Dendritic cell treated with granulocyte-macrophage colony-stimulating factor and Interleukin-4, amounts not matched to agents 40 ng/mL and 50 ng/mL, for 4 days (primary cell): ENCODE results near the gene HEG1.
"Not testable (repeated sequence)": the region's sequence is repeated elsewhere in the genome, so short reads cannot be mapped to it uniquely, and the experiment has no call there.

Source experiments
- H3K27ac Mint-ChIP-seq: one replicate; pipeline ENCODE4 v1.8.0; 2022; ENCODE audit warnings: mild to moderate bottlenecking, mixed read lengths
- H3K27me3 Mint-ChIP-seq: one replicate; pipeline ENCODE4 v1.8.0; 2022; ENCODE audit warnings: mild to moderate bottlenecking, mixed read lengths
- H3K36me3 Mint-ChIP-seq: one replicate; pipeline ENCODE4 v1.8.0; 2022; ENCODE audit warnings: low read depth, mixed read lengths
- H3K4me1 Mint-ChIP-seq: one replicate; pipeline ENCODE4 v1.8.0; 2022; ENCODE audit warnings: low read depth, mixed read lengths
- H3K4me3 Mint-ChIP-seq: one replicate; pipeline ENCODE4 v1.8.0; 2022; ENCODE audit warnings: mild to moderate bottlenecking, moderate library complexity, mixed read lengths
- H3K9me3 Mint-ChIP-seq: one replicate; pipeline ENCODE4 v1.8.0; 2022; ENCODE audit warnings: mixed read lengths
- intact Hi-C: fragments of 100-400 bp; cut with micrococcal nuclease; formaldehyde crosslinking; loops from one replicate; pipeline ENCODE4 v1.15.0; 2022

The HEG1 gene, protein sequence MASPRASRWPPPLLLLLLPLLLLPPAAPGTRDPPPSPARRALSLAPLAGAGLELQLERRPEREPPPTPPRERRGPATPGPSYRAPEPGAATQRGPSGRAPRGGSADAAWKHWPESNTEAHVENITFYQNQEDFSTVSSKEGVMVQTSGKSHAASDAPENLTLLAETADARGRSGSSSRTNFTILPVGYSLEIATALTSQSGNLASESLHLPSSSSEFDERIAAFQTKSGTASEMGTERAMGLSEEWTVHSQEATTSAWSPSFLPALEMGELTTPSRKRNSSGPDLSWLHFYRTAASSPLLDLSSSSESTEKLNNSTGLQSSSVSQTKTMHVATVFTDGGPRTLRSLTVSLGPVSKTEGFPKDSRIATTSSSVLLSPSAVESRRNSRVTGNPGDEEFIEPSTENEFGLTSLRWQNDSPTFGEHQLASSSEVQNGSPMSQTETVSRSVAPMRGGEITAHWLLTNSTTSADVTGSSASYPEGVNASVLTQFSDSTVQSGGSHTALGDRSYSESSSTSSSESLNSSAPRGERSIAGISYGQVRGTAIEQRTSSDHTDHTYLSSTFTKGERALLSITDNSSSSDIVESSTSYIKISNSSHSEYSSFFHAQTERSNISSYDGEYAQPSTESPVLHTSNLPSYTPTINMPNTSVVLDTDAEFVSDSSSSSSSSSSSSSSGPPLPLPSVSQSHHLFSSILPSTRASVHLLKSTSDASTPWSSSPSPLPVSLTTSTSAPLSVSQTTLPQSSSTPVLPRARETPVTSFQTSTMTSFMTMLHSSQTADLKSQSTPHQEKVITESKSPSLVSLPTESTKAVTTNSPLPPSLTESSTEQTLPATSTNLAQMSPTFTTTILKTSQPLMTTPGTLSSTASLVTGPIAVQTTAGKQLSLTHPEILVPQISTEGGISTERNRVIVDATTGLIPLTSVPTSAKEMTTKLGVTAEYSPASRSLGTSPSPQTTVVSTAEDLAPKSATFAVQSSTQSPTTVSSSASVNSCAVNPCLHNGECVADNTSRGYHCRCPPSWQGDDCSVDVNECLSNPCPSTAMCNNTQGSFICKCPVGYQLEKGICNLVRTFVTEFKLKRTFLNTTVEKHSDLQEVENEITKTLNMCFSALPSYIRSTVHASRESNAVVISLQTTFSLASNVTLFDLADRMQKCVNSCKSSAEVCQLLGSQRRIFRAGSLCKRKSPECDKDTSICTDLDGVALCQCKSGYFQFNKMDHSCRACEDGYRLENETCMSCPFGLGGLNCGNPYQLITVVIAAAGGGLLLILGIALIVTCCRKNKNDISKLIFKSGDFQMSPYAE (N-terminal part only)

DNA sequence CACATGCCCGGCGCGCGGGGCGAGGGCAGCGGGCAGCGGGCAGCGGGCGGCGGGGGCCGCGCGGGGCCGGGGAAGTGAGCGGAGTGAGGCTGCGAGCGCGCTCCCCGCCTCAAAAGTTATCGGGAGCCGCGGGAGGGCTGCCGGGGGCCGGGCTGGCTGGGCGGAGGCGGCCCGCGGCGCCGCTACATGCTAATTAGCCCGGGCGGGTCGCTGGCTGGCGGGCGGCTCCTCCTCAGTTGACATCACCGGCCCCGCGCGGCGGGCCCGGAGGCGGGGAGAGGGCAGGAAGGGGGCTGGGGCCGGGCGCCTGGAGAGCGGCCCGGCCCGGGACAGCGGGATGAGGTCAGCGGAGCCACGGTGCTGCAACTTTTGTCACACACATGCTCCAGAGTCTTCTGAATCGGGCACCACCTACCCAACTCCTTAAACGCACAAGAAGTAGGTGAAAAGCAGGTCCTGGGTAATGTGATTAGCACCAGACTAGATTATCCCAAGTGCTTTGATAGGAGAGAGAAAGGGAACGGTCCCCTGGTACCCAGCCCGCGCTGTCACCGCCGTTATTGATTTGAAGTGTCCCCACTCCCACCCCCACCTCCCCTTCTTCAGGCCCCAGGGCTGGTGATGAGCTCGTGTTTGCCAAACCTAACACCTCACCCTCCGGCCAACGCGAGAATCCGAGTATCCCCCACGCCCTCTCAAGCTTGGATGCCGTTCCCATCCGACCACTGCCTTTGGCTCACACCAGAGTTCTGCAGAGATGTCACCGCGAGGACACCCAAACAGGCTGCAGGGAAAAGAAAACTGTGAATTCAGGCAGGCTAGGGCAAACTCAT is at the start of gene HEG1:
Gene HEG1, minus strand, starts transcription at position 85 of the 833 bp plus-strand sequence. CDS start 107 bp downstream, outside the sequence.
- peak within 1 kb of the TSS; percentile 68 for H3K27ac Mint-ChIP-seq
- intact Hi-C loops = loop anchor here (5.0 kb wide), 1 partner anchor 91 kb away; no protein-coding TSS in a partner anchor
- peaks cover 5% of the 10 kb centered on the region for H3K36me3 Mint-ChIP-seq
- H3K4me1 Mint-ChIP-seq = peaks cover 43% of the 10 kb centered on the region
- H3K4me3 Mint-ChIP-seq = peak within 1 kb of the TSS; percentile 82
- H3K9me3 Mint-ChIP-seq = no peaks in the 10 kb centered on the region
- H3K27me3 Mint-ChIP-seq = peaks cover 51% of the 10 kb centered on the region

DNA sequence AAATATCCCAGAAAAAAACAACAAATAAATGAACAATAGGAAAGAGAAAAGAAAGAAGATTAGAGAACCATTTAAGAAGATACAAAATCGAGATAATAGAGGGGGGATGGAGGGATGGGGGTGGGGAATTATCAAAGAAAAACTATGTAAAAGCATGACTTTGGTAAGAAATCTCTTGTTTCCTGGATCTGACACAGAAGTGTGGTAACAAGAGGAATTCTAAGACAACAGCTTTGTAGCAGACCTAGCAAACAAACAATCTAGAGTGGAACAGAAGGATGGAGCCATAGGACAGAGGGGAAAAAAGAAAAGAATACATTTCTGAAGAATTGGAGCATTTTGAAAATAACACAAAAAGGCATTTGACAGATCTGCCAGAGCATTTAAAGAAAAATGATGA is 49.3 kb upstream of the HEG1 start:
- intact Hi-C loops = no loop called here
- Mint-ChIP-seq H3K27me3 (peaks cover 7% of the 10 kb centered on the region), H3K36me3 (no peaks in the 10 kb centered on the region), H3K4me3 (no peak overlapping the region), H3K27ac (no peak overlapping the region), H3K9me3 (peaks cover 14% of the 10 kb centered on the region), H3K4me1 (peaks cover 22% of the 10 kb centered on the region)

DNA sequence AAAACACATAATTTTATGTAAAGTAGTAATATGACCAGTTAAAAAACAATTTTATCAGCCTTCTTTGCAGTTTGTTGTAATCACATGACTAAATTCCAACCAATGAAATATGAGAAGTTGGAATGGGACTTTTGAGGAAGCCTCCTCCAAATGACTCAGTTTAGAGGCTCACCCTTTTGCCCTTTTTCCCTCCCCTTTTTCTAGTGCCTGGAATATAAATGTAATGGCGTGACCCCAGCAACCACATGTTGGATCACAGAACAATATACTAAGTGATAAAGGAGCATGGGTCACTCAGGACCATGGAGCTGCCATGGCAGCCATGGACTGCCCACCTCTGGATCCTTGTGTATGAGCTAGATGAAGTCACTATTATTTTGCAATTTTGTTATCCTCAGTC is 48.8 kb upstream of the HEG1 start:
- Mint-ChIP-seq H3K4me3 (no peak overlapping the region), H3K9me3 (peaks cover 19% of the 10 kb centered on the region), H3K4me1 (peaks cover 22% of the 10 kb centered on the region), H3K36me3 (no peaks in the 10 kb centered on the region), H3K27me3 (peaks cover 7% of the 10 kb centered on the region), H3K27ac (no peak overlapping the region)
- intact Hi-C loops = no loop called here

DNA sequence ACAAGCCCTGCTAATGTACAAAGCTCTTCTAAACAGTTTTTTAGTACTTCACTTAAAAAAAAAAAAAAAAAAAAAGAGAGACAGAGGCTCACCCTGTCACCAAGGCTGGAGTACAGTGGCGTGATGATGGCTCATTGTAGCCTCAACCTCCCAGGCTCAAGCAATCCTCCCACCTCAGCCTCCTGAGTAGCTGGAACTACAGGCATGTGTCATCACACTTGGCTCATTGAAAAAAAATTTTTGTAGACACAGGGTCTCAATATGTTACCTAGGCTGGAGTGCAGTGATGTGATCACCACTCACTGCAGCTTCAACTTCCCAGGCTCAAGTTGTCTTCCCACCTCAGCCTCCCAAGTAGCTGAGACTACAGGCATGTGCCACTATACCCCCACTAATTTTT is 47.6 kb upstream of the HEG1 start:
- Mint-ChIP-seq H3K9me3 (peaks cover 21% of the 10 kb centered on the region), H3K27me3 (peaks cover 7% of the 10 kb centered on the region), H3K4me1 (peaks cover 25% of the 10 kb centered on the region), H3K27ac (no peak overlapping the region), H3K36me3 (no peaks in the 10 kb centered on the region), H3K4me3 (no peak overlapping the region)
- intact Hi-C loops = no loop called here

DNA sequence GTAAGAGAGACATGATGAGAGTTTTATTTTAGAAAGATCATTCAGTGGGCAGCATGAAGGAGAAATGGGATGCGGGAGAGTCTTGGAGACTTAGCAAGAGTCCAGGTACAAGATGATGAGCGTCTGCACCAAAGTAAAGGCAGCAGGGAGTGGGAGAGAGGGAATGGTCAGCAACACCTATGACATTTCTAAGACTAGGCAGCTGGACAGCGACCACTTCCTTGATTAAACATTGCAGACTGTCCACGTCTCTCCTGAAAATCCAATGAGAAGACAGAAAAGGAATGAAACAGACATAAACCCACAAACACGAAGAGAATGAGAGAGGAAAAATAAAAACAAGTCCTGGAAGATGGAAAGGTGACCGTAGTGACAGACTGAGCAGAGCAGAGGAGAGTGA is 46.7 kb upstream of the HEG1 start:
- Mint-ChIP-seq H3K4me1 (peaks cover 16% of the 10 kb centered on the region), H3K9me3 (peaks cover 21% of the 10 kb centered on the region)

DNA sequence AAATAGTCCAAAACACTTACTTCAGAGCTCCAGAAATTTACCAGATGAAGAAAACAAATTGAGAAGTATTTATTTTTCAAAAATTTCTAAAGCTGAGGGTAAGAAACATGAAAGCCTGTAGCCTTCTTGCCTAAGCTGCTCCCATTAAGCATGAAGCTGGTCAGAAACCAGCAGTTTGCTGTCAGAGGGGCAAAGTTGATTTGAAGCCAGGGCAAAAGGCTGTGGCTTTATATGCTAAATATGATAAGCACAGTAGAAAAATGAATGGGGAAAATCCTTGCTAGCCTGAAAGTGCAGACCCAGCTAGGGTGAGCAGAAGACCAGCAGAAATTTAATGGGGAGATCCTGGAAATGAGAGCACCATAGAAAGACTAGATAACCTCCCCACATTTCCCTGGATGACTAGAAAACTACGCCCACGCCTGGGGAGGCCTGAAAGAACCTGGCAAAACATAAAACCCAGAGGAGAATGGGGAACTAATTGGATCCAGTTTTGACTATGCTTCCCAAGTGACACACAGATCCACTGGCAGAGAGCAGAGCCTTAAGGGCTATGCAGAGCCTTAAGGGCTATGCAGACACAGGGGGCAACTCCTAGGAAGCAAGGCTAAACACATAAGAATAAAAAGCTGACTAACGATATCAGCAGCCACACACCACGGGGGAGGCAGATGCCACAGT is 43.0 kb upstream of the HEG1 start:
- intact Hi-C loops = no loop called here
- Mint-ChIP-seq H3K27ac (no peak overlapping the region), H3K9me3 (peaks cover 9% of the 10 kb centered on the region), H3K4me3 (no peak overlapping the region), H3K4me1 (peaks cover 5% of the 10 kb centered on the region), H3K36me3 (no peaks in the 10 kb centered on the region), H3K27me3 (peaks cover 7% of the 10 kb centered on the region)

More for the DNA sequence above, 46.7 kb upstream of the HEG1 start:
- H3K4me3 Mint-ChIP-seq = no peak overlapping the region
- peak overlapping the region; percentile 0 for H3K27ac Mint-ChIP-seq
- H3K36me3 Mint-ChIP-seq = no peaks in the 10 kb centered on the region
- intact Hi-C loops = no loop called here
- peaks cover 7% of the 10 kb centered on the region for H3K27me3 Mint-ChIP-seq

DNA sequence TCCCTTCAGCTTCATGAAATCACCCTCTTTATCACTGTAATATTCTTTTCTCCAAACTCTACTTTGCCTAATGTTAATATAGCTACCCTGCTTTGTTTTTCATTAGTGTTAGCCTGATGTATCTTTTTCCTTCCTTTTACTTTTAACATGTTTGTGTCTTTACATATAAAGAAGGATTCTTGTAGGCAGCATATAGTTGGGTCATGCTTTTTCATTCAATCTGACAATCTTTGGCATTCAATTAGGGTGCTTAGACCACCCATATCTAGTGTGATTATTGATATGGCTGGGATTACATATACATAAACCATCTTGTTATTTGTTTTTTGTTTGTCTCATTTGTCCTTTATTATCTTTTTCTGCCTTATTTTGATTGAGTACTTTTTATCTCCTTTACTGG is 34.9 kb upstream of the HEG1 start:
- Mint-ChIP-seq H3K27me3 (no peaks in the 10 kb centered on the region), H3K4me3 (no peak overlapping the region), H3K27ac (no peak overlapping the region), H3K36me3 (no peaks in the 10 kb centered on the region), H3K9me3 (no peaks in the 10 kb centered on the region), H3K4me1 (peaks cover 7% of the 10 kb centered on the region)
- intact Hi-C loops = no loop called here

DNA sequence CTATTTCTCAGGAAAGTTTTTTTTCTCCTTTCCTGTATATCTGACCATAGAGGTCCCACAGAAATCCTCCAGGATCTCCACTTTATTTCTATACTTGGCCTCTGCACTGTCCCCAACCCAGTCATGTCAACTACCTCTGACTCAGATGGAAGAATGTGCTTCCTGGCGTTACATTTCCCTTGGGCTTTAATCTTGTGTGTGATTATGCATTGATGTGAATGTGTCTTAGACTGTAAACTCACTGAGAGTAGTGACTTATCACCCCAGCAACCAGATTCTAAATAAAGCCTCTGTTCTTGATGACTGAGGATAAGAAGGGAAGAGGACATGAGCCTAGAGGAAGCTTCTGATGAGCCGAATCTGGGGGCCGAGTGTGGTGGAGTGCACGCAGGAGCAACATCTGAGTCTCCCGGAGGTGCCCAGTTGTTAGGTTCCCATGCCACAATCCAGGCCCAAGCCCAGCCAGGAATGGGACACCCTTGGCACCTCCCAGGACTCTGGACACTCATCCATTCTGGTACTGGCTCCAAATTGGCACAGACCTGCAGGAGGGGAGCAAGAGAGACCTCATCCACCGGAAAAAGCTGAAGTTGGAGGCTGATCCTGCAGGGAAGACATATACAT is 32.1 kb upstream of the HEG1 start:
- H3K9me3 Mint-ChIP-seq = no peaks in the 10 kb centered on the region
- H3K27me3 Mint-ChIP-seq = peaks cover 11% of the 10 kb centered on the region
- no peak overlapping the region for H3K27ac Mint-ChIP-seq
- no peaks in the 10 kb centered on the region for H3K36me3 Mint-ChIP-seq
- H3K4me1 Mint-ChIP-seq = peaks cover 23% of the 10 kb centered on the region
- no peak overlapping the region for H3K4me3 Mint-ChIP-seq
- intact Hi-C loops = no loop called here

DNA sequence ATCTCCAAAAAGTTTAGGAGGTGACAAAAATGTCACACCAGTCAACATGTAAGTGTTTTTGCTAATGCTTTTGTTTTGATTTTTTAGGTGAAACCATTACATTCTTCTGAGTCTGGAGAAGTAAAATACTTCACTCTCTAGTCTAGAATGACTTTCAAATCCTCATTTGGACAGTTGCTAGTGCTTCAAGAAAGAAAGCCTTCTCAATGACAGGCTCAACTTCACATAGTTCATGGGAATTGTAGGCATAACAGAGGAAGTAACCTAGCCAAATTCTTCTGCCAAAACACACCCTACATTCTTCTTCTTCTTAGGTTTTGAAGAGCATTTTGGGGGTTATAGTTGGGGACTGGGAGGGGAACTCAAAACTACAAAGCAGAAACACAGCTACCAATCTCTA is 29.4 kb upstream of the HEG1 start:
- Mint-ChIP-seq H3K27ac (no peak overlapping the region), H3K9me3 (no peaks in the 10 kb centered on the region), H3K4me1 (peaks cover 23% of the 10 kb centered on the region)

DNA sequence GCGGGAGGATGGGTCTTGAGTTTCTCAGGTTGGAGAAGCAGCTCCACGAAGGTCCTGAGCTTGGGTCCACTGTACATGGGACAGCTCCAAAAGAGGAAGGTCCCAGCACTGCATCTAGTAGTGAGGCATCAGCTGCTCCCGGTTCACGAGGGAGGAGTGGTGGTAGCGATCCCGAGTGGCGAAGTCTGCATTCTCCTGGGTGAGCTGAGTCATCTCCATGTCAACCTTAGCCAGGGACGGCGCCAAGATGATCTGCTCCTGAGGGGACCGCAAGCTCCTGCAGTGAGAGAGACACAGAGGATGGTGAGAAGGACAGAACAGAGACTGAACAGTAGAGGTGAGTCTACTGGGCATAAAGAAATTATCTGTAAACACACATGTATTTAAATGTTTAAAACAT is 28.0 kb upstream of the HEG1 start:
- H3K4me1 Mint-ChIP-seq = peaks cover 32% of the 10 kb centered on the region
- no peak overlapping the region for H3K4me3 Mint-ChIP-seq
- intact Hi-C loops = no loop called here
- H3K9me3 Mint-ChIP-seq = no peaks in the 10 kb centered on the region
- H3K27me3 Mint-ChIP-seq = peaks cover 14% of the 10 kb centered on the region
- H3K27ac Mint-ChIP-seq = peak overlapping the region; percentile 4
- H3K36me3 Mint-ChIP-seq = no peaks in the 10 kb centered on the region

More for the DNA sequence above, 29.4 kb upstream of the HEG1 start:
- Mint-ChIP-seq H3K36me3 (no peaks in the 10 kb centered on the region), H3K27me3 (peaks cover 14% of the 10 kb centered on the region), H3K4me3 (no peak overlapping the region)
- intact Hi-C loops = no loop called here

DNA sequence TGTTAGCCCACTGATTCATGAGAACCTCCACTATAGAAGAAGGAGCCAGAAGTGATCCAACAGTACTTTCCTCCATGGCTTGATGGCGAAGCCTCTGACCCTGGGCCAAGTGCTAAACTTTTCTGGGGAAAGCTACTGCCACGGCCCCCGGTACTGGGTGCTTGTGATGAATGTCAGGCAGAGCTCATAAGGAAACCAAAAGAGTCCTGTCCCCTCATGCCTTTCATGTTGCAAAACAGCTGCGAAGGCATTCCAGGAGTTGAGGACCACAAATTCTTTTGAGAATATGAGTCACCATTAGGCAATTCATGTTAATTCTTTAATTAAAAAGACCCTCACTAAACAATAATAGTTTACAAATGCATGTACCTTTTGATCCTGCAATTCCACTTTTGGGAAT is 26.5 kb upstream of the HEG1 start:
- H3K27ac Mint-ChIP-seq, H3K9me3 Mint-ChIP-seq, H3K36me3 Mint-ChIP-seq, H3K4me3 Mint-ChIP-seq, intact Hi-C loops: not testable (repeated sequence)
- Mint-ChIP-seq H3K27me3 (peaks cover 14% of the 10 kb centered on the region), H3K4me1 (peaks cover 43% of the 10 kb centered on the region)

DNA sequence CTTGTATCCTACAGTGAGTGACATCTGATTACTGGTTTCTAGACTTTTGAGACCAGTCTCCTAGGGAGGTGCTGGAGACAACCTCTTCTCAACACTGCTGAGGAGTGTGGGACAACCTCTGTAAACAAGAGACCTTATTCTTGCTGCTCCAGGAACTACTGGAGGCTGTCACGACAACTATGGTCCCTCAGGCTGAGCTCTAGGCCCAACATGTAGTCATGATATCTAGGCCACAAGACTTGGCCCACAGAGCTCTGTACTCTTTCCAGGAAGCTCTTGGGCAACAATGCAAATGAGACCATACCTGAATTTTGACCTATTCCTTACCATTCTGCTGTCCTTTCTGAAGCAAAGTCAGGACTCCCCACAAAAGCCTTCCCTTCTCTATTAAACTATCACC is 24.3 kb upstream of the HEG1 start:
- H3K9me3 Mint-ChIP-seq = no peaks in the 10 kb centered on the region
- no peak overlapping the region for H3K4me3 Mint-ChIP-seq
- intact Hi-C loops = no loop called here
- peaks cover 14% of the 10 kb centered on the region for H3K27me3 Mint-ChIP-seq
- H3K27ac Mint-ChIP-seq = no peak overlapping the region
- peaks cover 34% of the 10 kb centered on the region for H3K4me1 Mint-ChIP-seq
- no peaks in the 10 kb centered on the region for H3K36me3 Mint-ChIP-seq
